HEK293T (cell line): ENCODE results near the gene GCN1.
"Not testable (repeated sequence)": the region's sequence is repeated elsewhere in the genome, so short reads cannot be mapped to it uniquely, and the experiment has no call there.

ENCODE experiments used
- CTCF ChIA-PET: fragments of 350-600 bp; formaldehyde crosslinking; extraction: SDS; loops from one replicate; lab custom pipeline; 2021; ENCODE audit warnings: antibody characterized with exemption, inconsistent platforms; lab: Yijun Ruan, JAX
- POLR2A ChIA-PET: fragments of 350-600 bp; formaldehyde crosslinking; extraction: SDS; loops from one replicate; lab custom pipeline; 2020; ENCODE audit warnings: antibody characterized with exemption, inconsistent platforms; lab: Yijun Ruan, JAX
- DNase-seq: peaks from one replicate; pipeline ENCODE4 v3.0.0; 2012; ENCODE audit warnings: mixed read lengths; ENCODE audit errors: extremely low spot score
- ARNT ChIP-seq: fragments of 450-650 bp; IDR thresholded peaks from 2 replicates; pipeline ENCODE4 v1.6.1; 2017; ENCODE audit warnings: mild to moderate bottlenecking
- BHLHE40 ChIP-seq: fragments of 450-650 bp; IDR thresholded peaks from 2 replicates; pipeline ENCODE4 v1.6.1; 2016; ENCODE audit warnings: mild to moderate bottlenecking, moderate library complexity, borderline replicate concordance
- CTBP1 ChIP-seq: fragments of 450-650 bp; IDR thresholded peaks from 2 replicates; pipeline ENCODE4 v1.6.1; 2016; ENCODE audit warnings: borderline replicate concordance
- ELF4 ChIP-seq: fragments of 450-650 bp; IDR thresholded peaks from 2 replicates; pipeline ENCODE4 v1.6.1; 2017; ENCODE audit warnings: antibody characterized with exemption
- FOXA1 ChIP-seq: fragments of 450-650 bp; IDR thresholded peaks from 2 replicates; pipeline ENCODE4 v1.6.1; 2016; ENCODE audit warnings: mild to moderate bottlenecking
- FOXK2 ChIP-seq: fragments of 450-650 bp; IDR thresholded peaks from 2 replicates; pipeline ENCODE4 v1.6.1; 2016; ENCODE audit warnings: mild to moderate bottlenecking
- FOXM1 ChIP-seq: fragments of 450-650 bp; IDR thresholded peaks from 2 replicates; pipeline ENCODE4 v1.6.1; 2017; ENCODE audit warnings: mild to moderate bottlenecking, borderline replicate concordance
- HDGF ChIP-seq: fragments of 450-650 bp; IDR thresholded peaks from 2 replicates; pipeline ENCODE4 v1.6.1; 2017; ENCODE audit warnings: antibody characterized with exemption, borderline replicate concordance
- L3MBTL2 ChIP-seq: fragments of 450-650 bp; conservative IDR thresholded peaks from 2 replicates; pipeline ENCODE4 v1.6.1; 2016; ENCODE audit warnings: mild to moderate bottlenecking
- LEF1 ChIP-seq: fragments of 450-650 bp; IDR thresholded peaks from 2 replicates; pipeline ENCODE4 v1.6.1; 2017; ENCODE audit warnings: mild to moderate bottlenecking, borderline replicate concordance
- NFRKB ChIP-seq: fragments of 450-650 bp; IDR thresholded peaks from 2 replicates; pipeline ENCODE4 v1.6.1; 2016; ENCODE audit warnings: mild to moderate bottlenecking, moderate library complexity
- PKNOX1 ChIP-seq: fragments of 450-650 bp; IDR thresholded peaks from 2 replicates; pipeline ENCODE4 v1.6.1; 2016
- SP1 ChIP-seq: fragments of 450-650 bp; IDR thresholded peaks from 2 replicates; pipeline ENCODE4 v1.6.1; 2017
- SUZ12 ChIP-seq: fragments of 450-650 bp; IDR thresholded peaks from 2 replicates; pipeline ENCODE4 v1.6.1; 2016; ENCODE audit warnings: mild to moderate bottlenecking
- TARDBP ChIP-seq: fragments of 450-650 bp; IDR thresholded peaks from 2 replicates; pipeline ENCODE4 v1.6.1; 2016
- ZNF384 ChIP-seq: fragments of 450-650 bp; IDR thresholded peaks from 2 replicates; pipeline ENCODE4 v1.6.1; 2016

The GCN1 gene

GRCh38 chr12:120239776-120240494 is 45.4 kb upstream of the GCN1 start:
- ChIA-PET POLR2A (interaction anchor here (2.2 to 6.6 kb wide), 2 partner anchors 39 to 52 kb away, joined by 8 to 57 read pairs; partner anchors contain the start of genes RNU4-1, RNU4-2 and RPLP0), CTCF (interaction anchor here (1.1 to 1.8 kb wide), 3 partner anchors 9 to 13 kb away, joined by 3 to 6 read pairs (median 3); no protein-coding TSS in a partner anchor)
- DNase-seq, result no peak
- TF ChIP-seq FOXK2, result no peak

- ChIA-PET CTCF (interaction anchor here (1.1 to 1.8 kb wide), 3 partner anchors 8 to 12 kb away, joined by 3 to 6 read pairs (median 5); no protein-coding TSS in a partner anchor), POLR2A (interaction anchor here (0.9 to 6.6 kb wide), 3 partner anchors 26 to 53 kb away, joined by 3 to 57 read pairs (median 12); partner anchors contain the start of genes PXN, RNU4-1, RNU4-2 and RPLP0)
- no peak for DNase-seq
- TF ChIP-seq SUZ12 (no peak), BHLHE40 (no peak), ZNF384 (no peak), NFRKB (no peak), HDGF (no peak), L3MBTL2 (no peak), CTBP1 (no peak), ELF4 (no peak), FOXM1 (no peak), FOXA1 (no peak), SP1 (no peak), TARDBP (no peak), FOXK2 (no peak), ARNT (no peak), LEF1 (no peak), PKNOX1 (no peak)
These were observed 44.4 kb upstream of the GCN1 start for GRCh38 chr12:120238839-120239445.

GRCh38 chr12:120238217-120238616 is 43.7 kb upstream of the GCN1 start:
- DNase-seq, result no peak
- ChIA-PET POLR2A (interaction anchor here (0.9 to 6.6 kb wide), 4 partner anchors 27 to 53 kb away, joined by 3 to 57 read pairs (median 8); partner anchors contain the start of genes PXN, RNU4-1, RNU4-2 and RPLP0), CTCF (interaction anchor here (0.6 to 1.8 kb wide), 3 partner anchors 10 to 457 kb away, joined by 5 to 6 read pairs (median 5); no protein-coding TSS in a partner anchor)
- TF ChIP-seq LEF1 (no peak), SP1 (no peak), SUZ12 (no peak), PKNOX1 (no peak), FOXA1 (no peak), BHLHE40 (no peak), FOXM1 (no peak), TARDBP (no peak), CTBP1 (no peak), ZNF384 (no peak), ELF4 (no peak), L3MBTL2 (no peak), FOXK2 (no peak), NFRKB (no peak), ARNT (no peak), HDGF (no peak)

GRCh38 chr12:120237360-120238171 is 43.1 kb upstream of the GCN1 start:
- DNase-seq, result no peak
- CTCF ChIA-PET, result interaction anchor here (0.5 to 1.5 kb wide), 5 partner anchors 9 to 457 kb away, joined by 3 to 5 read pairs (median 5); no protein-coding TSS in a partner anchor

GRCh38 chr12:120236809-120237208 is 42.3 kb upstream of the GCN1 start:
- ChIA-PET POLR2A (interaction anchor here (2.4 to 6.6 kb wide), 2 partner anchors 36 to 55 kb away, joined by 12 to 57 read pairs; partner anchors contain the start of genes RNU4-1, RNU4-2 and RPLP0), CTCF (interaction anchor here (0.7 to 2.5 kb wide), 5 partner anchors 8 to 26 kb away, joined by 3 to 31 read pairs (median 5); no protein-coding TSS in a partner anchor)
- not testable (repeated sequence) for DNase-seq

More at GRCh38 chr12:120237360-120238171, 43.1 kb upstream of the GCN1 start:
- no peak for TF ChIP-seq NFRKB
- TF ChIP-seq L3MBTL2, result no peak
- TF ChIP-seq FOXA1, result no peak
- no peak for TF ChIP-seq ARNT
- TF ChIP-seq HDGF, result no peak
- TF ChIP-seq PKNOX1, result no peak
- TF ChIP-seq SP1, result no peak
- TF ChIP-seq TARDBP, result no peak
- no peak for TF ChIP-seq CTBP1
- POLR2A ChIA-PET, result interaction anchor here (1.2 to 6.6 kb wide), 3 partner anchors 28 to 54 kb away, joined by 3 to 57 read pairs (median 12); partner anchors contain the start of genes PXN, RNU4-1, RNU4-2 and RPLP0
